Measurements from ENCODE around the gene RARG.
"Not testable (repeated sequence)": the region's sequence is repeated elsewhere in the genome, so short reads cannot be mapped to it uniquely, and the experiment has no call there.

RARG gene

GRCh38 chr12:53187145-53187899 lies 44.7 kb downstream of the RARG start:
- DNase-seq = no peak

GRCh38 chr12:53186745-53187144 lies 45.3 kb downstream of the RARG start:
- DNase-seq = no peak

- DNase-seq = no peak
These were observed 46.3 kb downstream of the RARG start for GRCh38 chr12:53185582-53186153.

GRCh38 chr12:53184828-53185227 lies 47.2 kb downstream of the RARG start:
- no peak for DNase-seq

- DNase-seq = no peak
These were observed 49.1 kb downstream of the RARG start for GRCh38 chr12:53182903-53183302.

- DNase-seq = no peak
These were observed 50.1 kb downstream of the RARG start for GRCh38 chr12:53181935-53182334.

GRCh38 chr12:53180931-53181645 lies 50.9 kb downstream of the RARG start:
- no peak for DNase-seq

- DNase-seq = peak; percentile 84
These were observed 51.6 kb downstream of the RARG start, which contains the start of the genes CSAD and ZNF740 for GRCh38 chr12:53180220-53180930. TSS of gene CSAD (minus strand) at chr12:53180925. CDS start at chr12:53173470, 7,455 bp downstream. TSS of gene ZNF740 (plus strand) at chr12:53180722. CDS start at chr12:53181984, 1,262 bp downstream.

GRCh38 chr12:53179687-53180219 lies 52.3 kb downstream of the RARG start:
- DNase-seq = no peak

GRCh38 chr12:53178803-53179202 lies 53.2 kb downstream of the RARG start:
- DNase-seq = not testable (repeated sequence)

GRCh38 chr12:53177447-53177846 lies 54.6 kb downstream of the RARG start:
- DNase-seq = not testable (repeated sequence)

- no peak for DNase-seq
These were observed 55.3 kb downstream of the RARG start for GRCh38 chr12:53176750-53177149.

- peak; percentile 4 for DNase-seq
These were observed 57.0 kb downstream of the RARG start for GRCh38 chr12:53174881-53175491.

- no peak for DNase-seq
These were observed 58.8 kb downstream of the RARG start for GRCh38 chr12:53173085-53173715.

- DNase-seq = no peak
These were observed 59.7 kb downstream of the RARG start for GRCh38 chr12:53172352-53172751.

- DNase-seq = no peak
These were observed 60.2 kb downstream of the RARG start for GRCh38 chr12:53171725-53172329.

GRCh38 chr12:53170876-53171724 lies 60.9 kb downstream of the RARG start:
- DNase-seq = no peak

- no peak for DNase-seq
These were observed 61.8 kb downstream of the RARG start for GRCh38 chr12:53170215-53170614.

GRCh38 chr12:53169644-53170043 lies 62.4 kb downstream of the RARG start:
- no peak for DNase-seq

- no peak for DNase-seq
These were observed 65.2 kb downstream of the RARG start for GRCh38 chr12:53166837-53167236.
